GM18505 (cell line): ENCODE measurements around the gene TCF7.

Source experiments
- ATAC-seq: cut with Tn5 transposase; IDR thresholded peaks from one replicate; pipeline ENCODE4 v1.9.1; 2021; ENCODE audit not compliant: unreplicated experiment
- POLR2A ChIP-seq: IDR thresholded peaks from 4 replicates; pipeline ENCODE4 v1.6.1; 2011; ENCODE audit warnings: borderline replicate concordance; ENCODE audit not compliant: insufficient read depth, insufficient read length; ENCODE audit errors: extremely low read depth

The TCF7 gene

DNA sequence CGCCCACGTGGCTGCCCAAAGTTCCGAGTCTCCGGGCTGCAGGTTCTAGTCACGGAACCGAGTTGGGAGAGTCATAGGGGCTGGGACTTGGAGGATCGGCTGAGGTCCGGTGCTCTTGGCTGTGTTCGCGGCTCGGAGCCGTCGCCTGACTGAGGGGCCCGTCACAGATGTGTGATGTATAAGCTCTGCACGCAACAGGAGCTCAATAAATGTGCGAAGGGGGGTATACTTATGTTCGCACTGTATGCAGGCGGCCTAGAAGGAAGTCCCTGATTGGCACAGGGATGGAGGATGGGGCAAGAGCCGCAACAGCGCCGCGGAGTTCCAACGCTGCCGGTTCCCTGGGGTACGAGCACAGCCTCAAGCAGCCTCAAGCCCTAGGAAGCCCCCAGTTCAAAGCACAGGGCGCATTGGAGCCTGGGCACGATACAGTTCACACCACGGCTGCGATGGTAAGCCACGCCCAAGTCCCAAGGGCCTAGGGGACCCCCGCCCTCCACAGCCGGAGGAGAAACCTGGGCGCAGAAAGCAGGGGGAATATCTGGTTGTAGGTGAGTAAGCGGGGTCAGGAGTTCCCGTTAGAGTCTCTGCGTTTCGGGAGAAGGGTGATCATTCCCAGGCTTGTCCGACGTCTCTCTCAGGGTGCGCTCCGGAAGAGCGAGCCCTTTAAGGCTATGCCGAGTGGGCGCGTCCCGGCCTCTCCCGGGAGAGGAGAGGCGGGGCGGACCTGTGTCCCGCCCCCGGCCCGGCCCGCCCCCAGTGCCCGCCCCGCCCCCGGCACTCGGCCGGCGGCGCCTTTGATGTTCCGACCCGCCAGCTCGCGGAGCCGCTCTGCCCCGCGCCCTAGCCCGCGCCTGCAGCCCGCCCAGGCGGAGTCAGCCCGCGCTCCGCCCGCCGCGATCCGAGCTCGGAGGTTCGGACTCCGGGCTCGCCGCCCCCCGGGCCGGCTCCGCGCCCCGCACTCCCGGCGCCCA is at the start of gene TCF7:
Gene TCF7 (plus strand): TSS at position 780 of the 974 bp plus-strand sequence. CDS start 226 bp downstream, outside the sequence.
- ATAC-seq, result peak; percentile 68
- peak; percentile 62 for TF ChIP-seq POLR2A

DNA sequence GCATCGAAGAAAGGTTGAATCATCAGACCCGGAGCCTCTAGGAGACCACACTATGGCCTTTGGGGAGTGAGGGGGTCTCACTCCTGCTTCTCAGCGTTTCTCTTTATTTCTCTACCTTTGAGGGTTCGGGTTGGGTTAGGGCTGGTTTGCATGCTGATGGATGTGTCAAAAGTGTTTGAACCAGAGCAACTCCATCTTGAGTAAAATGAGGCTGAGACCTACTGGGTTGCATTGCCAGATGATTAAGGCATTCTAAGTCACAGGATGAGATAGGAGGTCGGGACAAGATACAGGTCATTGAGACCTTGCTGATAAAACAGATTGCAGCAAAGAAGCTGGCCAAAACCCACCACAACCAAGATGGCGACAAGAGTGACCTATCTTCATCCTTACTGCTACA is 44.9 kb upstream of the TCF7 start:
- TF ChIP-seq POLR2A, result no peak
- no peak for ATAC-seq

DNA sequence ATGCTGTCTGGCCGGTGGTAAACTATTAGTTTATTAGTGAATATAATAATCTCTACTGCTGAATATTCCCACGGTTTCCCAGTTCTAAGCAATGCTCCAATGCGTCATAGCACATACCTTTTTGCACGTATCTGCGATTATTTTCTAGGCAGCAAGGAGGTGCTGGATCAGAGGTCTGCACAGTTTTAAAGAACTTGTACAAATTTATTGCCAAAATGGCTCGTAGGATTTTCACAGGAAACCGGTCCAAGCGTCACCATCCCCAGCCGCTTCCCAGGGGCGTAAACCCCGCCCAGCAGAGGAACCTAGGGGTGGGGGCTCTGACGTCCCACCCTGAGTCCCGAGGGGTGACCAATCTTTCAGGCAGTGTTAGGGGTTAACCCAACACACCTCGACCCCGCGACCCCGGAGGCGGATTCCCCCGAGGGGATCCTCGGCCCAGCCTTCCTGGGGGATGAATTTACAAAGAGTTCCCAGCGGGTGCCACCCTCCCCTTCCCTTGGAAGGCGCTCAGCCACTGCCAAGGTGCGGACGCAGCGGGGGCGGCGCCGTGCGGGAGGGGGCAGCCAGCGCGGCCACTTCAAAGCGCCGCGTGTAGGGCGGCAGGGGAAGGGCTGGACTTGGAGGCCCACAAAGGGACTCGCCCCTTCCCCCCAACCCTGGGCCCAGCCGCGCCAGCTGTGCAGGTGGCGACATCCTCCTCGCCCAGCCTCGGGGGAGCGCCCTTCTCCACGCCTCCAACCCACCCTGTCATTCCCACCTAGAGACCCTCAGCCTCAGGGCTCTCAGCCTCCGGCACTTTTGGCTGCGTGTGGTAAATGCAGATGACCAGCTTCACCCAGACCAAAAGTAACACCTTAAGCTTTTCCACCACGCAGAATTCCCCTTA is 43.5 kb upstream of the TCF7 start:
- TF ChIP-seq POLR2A, result peak; percentile 40
- ATAC-seq, result no peak

DNA sequence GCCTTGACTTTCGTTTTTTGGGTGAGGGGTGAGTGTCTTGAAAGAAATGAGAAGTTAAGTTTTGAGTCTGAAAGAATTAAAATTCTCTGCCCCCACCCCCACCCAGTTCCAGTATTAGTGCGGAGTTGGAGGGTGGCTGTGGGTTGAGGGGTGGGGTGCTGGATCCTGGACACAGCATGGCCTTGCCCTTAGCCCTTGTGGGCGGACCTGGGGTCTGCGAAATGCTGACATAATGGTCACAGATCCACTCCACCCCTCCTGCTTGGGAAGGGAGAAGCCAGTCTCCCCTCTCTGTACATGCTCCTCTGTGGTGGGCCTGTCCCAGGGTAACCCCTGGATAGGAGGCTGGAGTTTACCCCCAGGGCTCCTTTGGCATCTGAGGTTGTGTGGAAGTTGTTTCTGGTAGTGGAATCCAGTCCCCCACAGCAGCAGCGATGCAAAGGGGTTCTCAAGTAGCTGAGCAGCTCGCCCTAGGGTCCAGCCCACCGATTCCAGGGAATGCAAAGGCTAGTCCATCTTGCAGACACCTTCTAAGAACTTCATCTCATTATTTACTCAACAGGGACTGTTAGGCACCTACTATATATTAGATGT is 42.8 kb upstream of the TCF7 start:
- no peak for TF ChIP-seq POLR2A
- no peak for ATAC-seq

DNA sequence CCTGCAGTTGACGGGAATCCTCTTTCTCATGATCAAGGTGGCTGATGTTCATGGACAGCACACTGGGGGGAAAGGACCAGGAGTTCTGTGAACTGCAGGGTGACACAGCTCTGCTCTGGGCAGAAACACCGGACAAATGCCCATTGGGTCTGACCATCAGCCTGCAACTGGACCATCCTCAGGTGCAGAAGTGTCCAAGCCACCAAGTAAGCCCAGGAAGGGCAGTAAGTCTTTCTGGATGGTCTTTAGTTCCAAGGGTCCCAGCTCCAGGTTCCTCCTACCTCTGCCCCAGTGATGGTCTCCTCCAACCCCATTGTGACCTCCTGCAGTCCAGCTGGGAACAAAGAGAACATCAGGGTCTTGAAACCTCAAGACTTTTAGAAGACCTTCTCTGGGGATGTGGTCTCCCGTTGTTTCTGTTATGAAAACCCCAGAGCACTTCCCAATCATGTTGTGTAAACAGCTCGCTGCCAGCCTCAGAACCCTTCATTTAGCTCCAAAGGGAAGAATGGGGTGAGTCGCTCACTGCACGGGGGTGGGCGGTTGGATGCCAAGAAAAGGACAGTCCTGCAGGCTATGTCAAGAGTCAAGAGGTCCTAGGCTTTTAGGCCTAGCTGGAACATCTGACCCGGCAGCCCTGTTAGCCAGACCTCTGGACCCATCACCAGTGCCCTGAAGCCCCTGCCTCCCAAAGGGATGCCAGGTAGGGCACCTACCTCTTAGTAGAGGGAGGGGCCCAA is 41.8 kb upstream of the TCF7 start:
- no peak for TF ChIP-seq POLR2A
- no peak for ATAC-seq

DNA sequence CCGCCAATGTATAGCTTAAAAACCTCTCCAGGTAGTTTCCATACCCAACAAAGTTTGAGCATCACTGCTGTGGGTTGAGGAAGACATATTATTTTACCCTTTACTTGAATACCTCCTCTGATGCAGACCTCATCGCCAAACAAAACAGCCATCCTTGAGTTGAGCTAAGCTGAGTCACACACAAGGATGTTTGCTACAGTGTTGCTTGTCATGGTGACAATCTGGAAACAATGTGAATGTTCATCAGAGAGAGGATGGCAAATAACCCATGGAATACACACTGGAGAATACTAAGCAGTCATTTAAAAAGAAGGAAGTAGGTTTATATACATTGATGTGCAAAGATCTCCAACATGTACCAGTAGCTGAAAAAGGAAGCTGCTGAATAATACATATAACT is 41.1 kb upstream of the TCF7 start:
- no peak for TF ChIP-seq POLR2A
- no peak for ATAC-seq

DNA sequence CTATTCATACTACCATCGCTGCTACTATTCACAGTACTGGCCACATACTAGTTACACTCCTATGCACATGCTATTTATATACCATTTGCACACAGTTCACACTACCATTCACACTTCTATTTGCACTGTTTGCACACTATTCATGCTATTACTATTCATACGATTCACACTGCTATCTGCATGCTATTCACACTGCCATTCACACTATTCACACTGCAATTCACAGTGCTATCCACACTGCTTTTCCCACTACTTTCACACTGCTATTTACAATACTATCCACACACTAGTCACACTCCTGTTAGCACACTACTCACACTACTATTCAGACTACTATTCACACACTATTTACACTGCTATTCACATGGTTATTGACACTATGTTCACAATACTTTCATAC is 39.4 kb upstream of the TCF7 start:
- TF ChIP-seq POLR2A, result no peak

DNA sequence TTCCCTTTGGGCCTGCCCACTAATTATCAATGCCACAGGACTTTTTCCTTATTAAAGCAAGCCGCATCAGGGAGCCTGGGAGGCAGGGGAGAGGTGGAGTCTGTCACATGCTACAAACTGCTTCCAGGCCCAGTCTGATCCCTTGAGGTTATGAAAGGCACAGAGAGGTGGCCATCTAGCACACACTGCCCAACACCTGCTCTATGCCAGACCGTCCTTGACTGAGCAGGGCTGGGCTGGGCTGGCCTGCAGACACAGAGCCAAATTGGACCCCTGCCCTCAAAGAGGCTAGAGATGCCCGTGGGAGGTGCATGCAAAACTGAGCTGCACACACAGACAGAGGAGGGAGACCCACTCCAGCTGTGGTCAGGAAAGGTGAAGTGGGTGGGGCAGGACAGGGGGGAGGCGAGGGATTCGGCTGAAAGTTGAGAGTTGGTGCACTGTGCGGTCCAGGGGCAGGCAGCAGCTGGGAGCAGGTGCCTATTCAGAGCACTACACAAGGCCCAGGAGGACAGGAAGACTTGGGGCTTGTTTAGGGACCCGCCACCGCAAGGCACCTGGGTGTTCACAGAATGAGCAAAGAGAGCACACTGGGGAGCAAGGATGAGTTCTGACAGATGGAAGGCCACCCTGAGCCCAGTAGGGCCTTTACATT is 36.4 kb upstream of the TCF7 start:
- TF ChIP-seq POLR2A, result no peak
- no peak for ATAC-seq

More for the DNA sequence above, 39.4 kb upstream of the TCF7 start:
- no peak for ATAC-seq

DNA sequence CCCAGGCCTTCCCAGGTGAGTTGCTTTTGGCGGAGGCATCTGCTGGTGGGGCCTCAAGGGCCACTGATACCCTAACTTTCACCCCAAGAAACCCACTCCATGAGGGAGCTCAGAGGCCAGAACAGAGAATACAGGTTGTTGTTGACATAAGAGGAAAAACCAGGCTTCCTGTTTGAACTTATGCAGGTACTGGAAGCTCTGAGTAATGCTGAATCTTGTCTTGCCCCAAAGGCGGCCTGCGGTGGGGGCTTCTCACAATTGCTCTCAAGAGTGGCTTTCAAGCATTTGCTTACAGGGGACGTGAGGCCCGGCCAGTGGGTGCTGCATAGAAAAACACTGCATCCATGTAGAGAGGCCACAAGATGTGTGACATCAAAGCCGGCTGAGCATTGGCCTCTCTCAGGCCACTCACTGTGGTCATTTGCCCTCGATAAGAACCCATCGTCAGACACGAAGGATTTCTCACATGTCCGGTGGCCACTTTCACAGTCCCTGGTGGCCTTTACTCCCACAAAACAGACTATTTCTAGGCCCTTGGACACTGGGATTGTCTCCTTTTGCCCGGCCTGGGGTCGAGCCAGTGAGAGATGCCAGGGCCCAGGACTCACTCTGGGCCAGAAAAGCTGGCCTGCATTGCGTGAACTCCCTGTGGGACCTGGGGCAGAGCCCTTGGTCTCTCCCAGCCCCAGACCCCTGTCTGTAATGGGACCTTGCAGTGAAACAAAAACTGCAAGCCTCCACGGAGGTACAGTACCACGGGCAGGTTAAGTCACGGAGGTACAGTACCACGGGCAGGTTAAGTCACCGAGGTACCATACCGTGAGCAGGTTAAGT is 34.5 kb upstream of the TCF7 start:
- ATAC-seq, result no peak
- TF ChIP-seq POLR2A, result no peak

DNA sequence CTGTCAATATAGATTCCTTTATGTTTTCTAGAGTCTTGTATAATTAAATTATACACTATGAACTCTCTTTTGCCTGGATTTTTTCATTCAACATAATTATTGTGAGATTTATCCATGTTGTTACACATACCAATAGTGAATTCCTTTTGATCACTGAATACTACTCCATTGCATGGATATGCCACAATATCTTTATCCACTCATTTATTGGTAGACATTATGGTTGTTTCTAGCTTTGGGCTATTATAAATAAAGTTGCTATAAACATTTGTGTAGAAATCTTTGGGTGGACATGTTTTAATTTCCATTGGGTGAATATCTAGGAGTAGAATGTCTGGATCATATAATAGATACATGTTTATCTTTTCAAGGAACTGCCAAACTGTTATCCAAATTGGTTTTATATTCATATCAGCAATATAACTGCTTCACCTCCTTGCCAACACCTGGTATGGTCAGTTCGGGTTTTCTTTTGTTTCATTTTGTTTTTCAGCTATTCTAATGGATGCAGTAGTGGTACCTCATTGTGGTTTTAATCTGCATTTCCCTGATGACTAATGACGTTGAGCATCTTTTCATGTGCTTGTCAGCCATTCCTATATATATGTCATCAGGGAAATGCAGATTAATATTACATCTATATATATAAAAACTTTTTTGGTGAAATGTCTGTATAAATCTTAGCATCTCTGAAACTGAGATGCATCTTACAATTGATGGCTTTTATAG is 32.1 kb upstream of the TCF7 start:
- no peak for ATAC-seq
- no peak for TF ChIP-seq POLR2A

DNA sequence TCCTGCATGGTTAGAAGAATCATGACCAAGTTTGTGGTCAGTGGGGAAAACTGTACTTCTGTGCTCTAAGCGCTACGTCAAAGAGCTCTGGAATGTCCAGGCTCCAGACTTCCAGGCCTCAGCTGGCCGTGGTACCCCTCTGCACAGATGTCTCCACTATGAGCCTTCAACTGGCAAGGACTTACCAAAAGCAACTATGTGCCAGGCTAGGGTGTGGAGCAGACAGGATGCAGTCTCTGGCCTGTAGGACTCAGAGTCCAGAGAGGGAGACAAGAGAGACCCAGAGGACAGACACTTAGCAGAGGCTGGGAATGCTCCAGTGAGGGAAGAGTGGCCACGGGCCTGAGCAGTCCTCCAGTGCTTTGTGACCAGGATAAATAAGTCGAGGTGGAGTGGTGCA is 31.0 kb upstream of the TCF7 start:
- no peak for TF ChIP-seq POLR2A
- ATAC-seq, result no peak
